ENCODE measurements around the gene LHFPL6.

DNA sequence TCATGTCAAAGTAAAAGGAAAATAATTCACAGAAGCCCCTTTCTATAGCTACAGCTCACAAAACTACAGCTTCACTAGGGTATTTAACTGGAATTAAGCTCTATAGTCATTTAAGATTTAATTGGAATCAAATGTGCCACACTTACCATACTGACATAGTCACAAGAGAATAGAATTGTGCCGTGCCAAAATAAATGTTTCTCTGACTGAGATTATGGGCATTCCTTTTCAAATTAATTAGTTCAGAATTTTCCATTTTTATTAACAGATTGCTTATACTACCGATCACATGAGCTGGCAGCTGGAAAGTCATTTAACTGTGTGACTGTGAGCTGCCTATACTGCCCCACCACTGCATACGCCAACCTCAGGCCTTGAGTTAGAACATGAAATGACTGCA is 108.4 kb downstream of the LHFPL6 start:
- TF ChIP-seq POLR2AphosphoS5 (IDR thresholded peaks at IDR 0.05; ENCODE audit: low read depth, low read length), result no peak
- TF ChIP-seq, protein P1, sequence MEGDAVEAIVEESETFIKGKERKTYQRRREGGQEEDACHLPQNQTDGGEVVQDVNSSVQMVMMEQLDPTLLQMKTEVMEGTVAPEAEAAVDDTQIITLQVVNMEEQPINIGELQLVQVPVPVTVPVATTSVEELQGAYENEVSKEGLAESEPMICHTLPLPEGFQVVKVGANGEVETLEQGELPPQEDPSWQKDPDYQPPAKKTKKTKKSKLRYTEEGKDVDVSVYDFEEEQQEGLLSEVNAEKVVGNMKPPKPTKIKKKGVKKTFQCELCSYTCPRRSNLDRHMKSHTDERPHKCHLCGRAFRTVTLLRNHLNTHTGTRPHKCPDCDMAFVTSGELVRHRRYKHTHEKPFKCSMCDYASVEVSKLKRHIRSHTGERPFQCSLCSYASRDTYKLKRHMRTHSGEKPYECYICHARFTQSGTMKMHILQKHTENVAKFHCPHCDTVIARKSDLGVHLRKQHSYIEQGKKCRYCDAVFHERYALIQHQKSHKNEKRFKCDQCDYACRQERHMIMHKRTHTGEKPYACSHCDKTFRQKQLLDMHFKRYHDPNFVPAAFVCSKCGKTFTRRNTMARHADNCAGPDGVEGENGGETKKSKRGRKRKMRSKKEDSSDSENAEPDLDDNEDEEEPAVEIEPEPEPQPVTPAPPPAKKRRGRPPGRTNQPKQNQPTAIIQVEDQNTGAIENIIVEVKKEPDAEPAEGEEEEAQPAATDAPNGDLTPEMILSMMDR (IDR thresholded peaks at IDR 0.05), result no peak
- no peak for TF ChIP-seq SIN3A (IDR thresholded peaks at IDR 0.05; ENCODE audit: borderline replicate concordance, insufficient read depth, low read depth, low read length)
- TF ChIP-seq, protein P2, sequence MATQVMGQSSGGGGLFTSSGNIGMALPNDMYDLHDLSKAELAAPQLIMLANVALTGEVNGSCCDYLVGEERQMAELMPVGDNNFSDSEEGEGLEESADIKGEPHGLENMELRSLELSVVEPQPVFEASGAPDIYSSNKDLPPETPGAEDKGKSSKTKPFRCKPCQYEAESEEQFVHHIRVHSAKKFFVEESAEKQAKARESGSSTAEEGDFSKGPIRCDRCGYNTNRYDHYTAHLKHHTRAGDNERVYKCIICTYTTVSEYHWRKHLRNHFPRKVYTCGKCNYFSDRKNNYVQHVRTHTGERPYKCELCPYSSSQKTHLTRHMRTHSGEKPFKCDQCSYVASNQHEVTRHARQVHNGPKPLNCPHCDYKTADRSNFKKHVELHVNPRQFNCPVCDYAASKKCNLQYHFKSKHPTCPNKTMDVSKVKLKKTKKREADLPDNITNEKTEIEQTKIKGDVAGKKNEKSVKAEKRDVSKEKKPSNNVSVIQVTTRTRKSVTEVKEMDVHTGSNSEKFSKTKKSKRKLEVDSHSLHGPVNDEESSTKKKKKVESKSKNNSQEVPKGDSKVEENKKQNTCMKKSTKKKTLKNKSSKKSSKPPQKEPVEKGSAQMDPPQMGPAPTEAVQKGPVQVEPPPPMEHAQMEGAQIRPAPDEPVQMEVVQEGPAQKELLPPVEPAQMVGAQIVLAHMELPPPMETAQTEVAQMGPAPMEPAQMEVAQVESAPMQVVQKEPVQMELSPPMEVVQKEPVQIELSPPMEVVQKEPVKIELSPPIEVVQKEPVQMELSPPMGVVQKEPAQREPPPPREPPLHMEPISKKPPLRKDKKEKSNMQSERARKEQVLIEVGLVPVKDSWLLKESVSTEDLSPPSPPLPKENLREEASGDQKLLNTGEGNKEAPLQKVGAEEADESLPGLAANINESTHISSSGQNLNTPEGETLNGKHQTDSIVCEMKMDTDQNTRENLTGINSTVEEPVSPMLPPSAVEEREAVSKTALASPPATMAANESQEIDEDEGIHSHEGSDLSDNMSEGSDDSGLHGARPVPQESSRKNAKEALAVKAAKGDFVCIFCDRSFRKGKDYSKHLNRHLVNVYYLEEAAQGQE (IDR thresholded peaks at IDR 0.05; ENCODE audit: insufficient read depth in 1 of 2, low read depth in 2 of 2, low read length in 1 of 2), result no peak

Data from Panc1 (cell line).